Measurements from ENCODE around the gene SHROOM4. TPM values are rescaled to one million over a fixed set of nuclear protein-coding genes. Genes with fewer than 3 reads are reported as not detected.

SHROOM4 gene
- total RNA-seq, 1 experiment from 2014 or later, result 0.05 TPM

DNA sequence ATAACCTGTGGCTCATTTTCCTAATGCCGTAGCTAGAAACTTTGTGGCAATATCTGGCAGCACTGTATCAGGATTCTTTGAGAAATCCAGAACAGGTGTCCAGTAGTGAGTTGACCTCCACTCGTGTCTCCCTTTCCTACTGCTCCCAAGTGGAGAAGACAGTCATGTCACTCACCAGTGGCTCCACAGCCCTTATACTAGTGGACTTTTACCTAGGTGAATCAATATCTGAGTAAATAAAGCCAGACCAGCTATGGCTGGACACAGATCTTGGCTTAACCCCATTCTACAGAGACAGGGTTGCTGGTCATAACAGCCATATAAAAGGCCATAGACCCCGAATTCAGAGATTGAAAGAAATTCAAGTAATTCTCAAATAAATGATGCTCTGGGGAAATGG is 46.5 kb upstream of the SHROOM4 start:
- H3K4me2 ChIP-seq (ENCODE audit: low read length), result no peak overlapping the region
- H4K20me1 ChIP-seq (ENCODE audit: insufficient read depth), result no peaks in the 10 kb centered on the region
- no peaks in the 10 kb centered on the region for H3K9me3 ChIP-seq (ENCODE audit: control insufficient read depth in 1 of 2, insufficient read depth in 1 of 2, low read depth in 1 of 2, low read length in 2 of 2)
- CTCF ChIA-PET, result no interaction called here
- H3K4me3 ChIP-seq (replicated peaks in 1 of 2; ENCODE audit: low read depth in 1 of 2, low read length in 2 of 2), result no peak overlapping the region
- no peaks in the 10 kb centered on the region for H3K9me2 ChIP-seq (ENCODE audit: insufficient read depth)
- DNase-seq (ENCODE audit: low read depth, low spot score), result no peak
- H3K79me2 ChIP-seq (ENCODE audit: insufficient read depth, low read length), result no peaks in the 10 kb centered on the region
- H3K27ac ChIP-seq (ENCODE audit: low read depth, low read length), result no peak overlapping the region
- no TSS peak for BruUV-seq (replicated peaks)
- POLR2A ChIA-PET, result no interaction called here
- H3K36me3 ChIP-seq (ENCODE audit: control insufficient read depth in 1 of 2, insufficient read depth in 2 of 2, low read length in 2 of 2), result no peaks in the 10 kb centered on the region
- H3K9ac ChIP-seq (ENCODE audit: low read length), result no peak overlapping the region
- ATAC-seq, result no peak
- no peaks in the 10 kb centered on the region for H3K27me3 ChIP-seq (ENCODE audit: insufficient read depth, low read length)
- no peak overlapping the region for H2AFZ ChIP-seq (ENCODE audit: low read depth, low read length, poor library complexity, severe bottlenecking)
- RAD21 ChIA-PET (ENCODE audit: low non-redundant PET in 1 of 2, low total read pairs in 2 of 2, uncharacterized antibody in 2 of 2, unreplicated experiment in 2 of 2), result no interaction called here
- no peaks in the 10 kb centered on the region for H3K4me1 ChIP-seq (ENCODE audit: control insufficient read depth in 1 of 2, insufficient read depth in 2 of 2, low read length in 2 of 2)
- no peak for TF ChIP-seq RAD21 (IDR thresholded peaks at IDR 0.05; ENCODE audit: low read depth)
- no peak for TF ChIP-seq EZH2 (IDR thresholded peaks at IDR 0.05)
- no peak for TF ChIP-seq YY1 (IDR thresholded peaks at IDR 0.05; ENCODE audit: extremely low read depth, insufficient replicate concordance, low read depth, low read length)
- no peak for TF ChIP-seq CBX3 (IDR thresholded peaks at IDR 0.05; ENCODE audit: low read depth)
- TF ChIP-seq JUND (IDR thresholded peaks at IDR 0.05), result no peak
- no peak for TF ChIP-seq POLR2A (IDR thresholded peaks at IDR 0.05; ENCODE audit: borderline replicate concordance, extremely low read depth, insufficient read depth, insufficient read length)
- no peak for TF ChIP-seq SRF (IDR thresholded peaks at IDR 0.05; ENCODE audit: low read depth)
- intact Hi-C loops (cut with micrococcal nuclease), result no loop called here

DNA sequence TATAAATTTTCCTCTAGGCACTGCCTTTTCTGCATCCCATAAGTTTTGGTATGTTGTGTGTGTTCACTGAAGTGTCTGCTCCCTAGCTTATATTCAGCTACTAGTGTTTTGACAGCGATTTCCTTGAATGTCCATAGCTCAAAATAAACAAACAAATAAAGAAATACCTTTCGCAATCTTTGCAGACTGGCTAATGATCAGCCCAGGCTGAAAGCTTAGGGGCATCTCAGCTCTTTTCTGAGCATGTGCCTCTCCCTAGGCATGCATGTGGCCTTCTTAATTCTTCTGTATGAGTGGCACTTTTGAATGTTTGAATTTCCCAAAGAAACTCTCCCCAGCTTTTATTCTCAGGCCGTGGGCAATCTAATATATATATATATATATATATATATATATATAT is 44.6 kb upstream of the SHROOM4 start:
- Histone ChIP-seq H3K4me2 (ENCODE audit: low read length) (no peak overlapping the region), H3K9me2 (ENCODE audit: insufficient read depth) (no peaks in the 10 kb centered on the region), H2AFZ (ENCODE audit: low read depth, low read length, poor library complexity, severe bottlenecking) (no peak overlapping the region), H3K4me1 (ENCODE audit: control insufficient read depth in 1 of 2, insufficient read depth in 2 of 2, low read length in 2 of 2) (no peaks in the 10 kb centered on the region), H3K36me3 (ENCODE audit: control insufficient read depth in 1 of 2, insufficient read depth in 2 of 2, low read length in 2 of 2) (no peaks in the 10 kb centered on the region), H3K27ac (ENCODE audit: low read depth, low read length) (no peak overlapping the region), H4K20me1 (ENCODE audit: insufficient read depth) (no peaks in the 10 kb centered on the region), H3K79me2 (ENCODE audit: insufficient read depth, low read length) (no peaks in the 10 kb centered on the region), H3K9me3 (ENCODE audit: control insufficient read depth in 1 of 2, insufficient read depth in 1 of 2, low read depth in 1 of 2, low read length in 2 of 2) (no peaks in the 10 kb centered on the region), H3K27me3 (ENCODE audit: insufficient read depth, low read length) (no peaks in the 10 kb centered on the region), H3K9ac (ENCODE audit: low read length) (no peak overlapping the region), H3K4me3 (replicated peaks in 1 of 2; ENCODE audit: low read depth in 1 of 2, low read length in 2 of 2) (no peak overlapping the region)
- TF ChIP-seq, protein P1, sequence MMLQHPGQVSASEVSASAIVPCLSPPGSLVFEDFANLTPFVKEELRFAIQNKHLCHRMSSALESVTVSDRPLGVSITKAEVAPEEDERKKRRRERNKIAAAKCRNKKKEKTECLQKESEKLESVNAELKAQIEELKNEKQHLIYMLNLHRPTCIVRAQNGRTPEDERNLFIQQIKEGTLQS (IDR thresholded peaks at IDR 0.05), result no peak
- no peak for TF ChIP-seq EZH2phosphoT487 (IDR thresholded peaks at IDR 0.05; ENCODE audit: borderline replicate concordance)
- no peak for ATAC-seq
- DNase-seq (ENCODE audit: low read depth, low spot score), result no peak
- ChIA-PET POLR2A (no interaction called here), RAD21 (ENCODE audit: low non-redundant PET in 1 of 2, low total read pairs in 2 of 2, uncharacterized antibody in 2 of 2, unreplicated experiment in 2 of 2) (no interaction called here), CTCF (no interaction called here)
- intact Hi-C loops (cut with micrococcal nuclease), result no loop called here
- BruUV-seq (replicated peaks), result no TSS peak
